ENCODE measurements around the gene DEAF1.
A peak's percentile ranks its signal among the peaks of the same experiment; 100 is the strongest.

DEAF1 gene

DNA sequence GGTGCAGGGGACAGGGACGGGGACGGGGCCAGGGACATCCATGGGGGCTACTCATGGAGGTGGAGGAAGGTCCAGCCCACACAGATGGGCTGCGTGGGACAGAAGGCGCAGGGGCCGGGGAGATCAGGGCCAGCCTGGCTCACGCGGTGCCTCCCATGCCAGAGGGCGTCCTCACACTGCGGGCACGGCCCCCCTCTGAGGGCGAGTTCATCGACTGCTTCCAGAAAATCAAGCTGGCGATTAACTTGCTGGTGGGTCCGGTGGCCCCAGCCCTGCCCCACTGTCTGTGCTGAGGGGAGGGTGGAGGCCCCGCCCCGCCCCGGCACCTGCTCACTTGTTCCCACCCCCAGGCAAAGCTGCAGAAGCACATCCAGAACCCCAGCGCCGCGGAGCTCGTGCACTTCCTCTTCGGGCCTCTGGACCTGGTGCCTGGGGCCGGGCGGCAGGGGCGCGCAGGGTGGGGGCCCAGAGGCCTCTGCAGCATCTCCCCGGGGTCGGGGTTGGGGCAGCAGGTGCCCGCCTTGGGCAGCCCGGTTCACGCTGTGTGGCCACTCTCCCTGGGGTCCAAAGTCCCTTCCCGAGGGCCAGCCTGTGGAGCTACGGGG is 26.8 kb upstream of the DEAF1 start:
- peak; percentile 60 for DNase-seq

GRCh38 chr11:721247-721740 is 26.3 kb upstream of the DEAF1 start:
- no peak for DNase-seq

DNA sequence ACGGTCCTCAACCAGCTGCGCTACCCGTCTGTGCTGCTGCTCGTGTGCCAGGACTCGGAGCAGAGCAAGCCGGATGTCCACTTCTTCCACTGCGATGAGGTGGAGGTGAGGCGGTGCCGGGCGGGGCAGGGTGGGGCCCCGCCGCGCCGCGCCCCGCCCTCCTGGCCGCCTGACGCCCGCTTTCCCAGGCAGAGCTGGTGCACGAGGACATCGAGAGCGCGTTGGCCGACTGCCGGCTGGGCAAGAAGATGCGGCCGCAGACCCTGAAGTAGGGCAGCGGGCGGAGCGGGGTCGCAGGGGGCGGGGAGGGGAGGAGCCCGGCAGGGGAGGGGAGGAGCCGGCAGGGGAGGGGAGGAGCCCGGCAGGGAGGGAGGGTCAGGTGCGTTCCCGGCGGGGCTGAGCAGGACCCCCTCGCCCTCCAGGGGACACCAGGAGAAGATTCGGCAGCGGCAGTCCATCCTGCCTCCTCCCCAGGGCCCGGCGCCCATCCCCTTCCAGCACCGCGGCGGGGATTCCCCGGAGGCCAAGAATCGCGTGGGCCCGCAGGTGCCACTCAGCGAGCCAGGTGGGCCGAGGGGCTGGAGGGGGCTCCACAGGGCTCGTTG is 25.7 kb upstream of the DEAF1 start:
- DNase-seq, result peak; percentile 43

DNA sequence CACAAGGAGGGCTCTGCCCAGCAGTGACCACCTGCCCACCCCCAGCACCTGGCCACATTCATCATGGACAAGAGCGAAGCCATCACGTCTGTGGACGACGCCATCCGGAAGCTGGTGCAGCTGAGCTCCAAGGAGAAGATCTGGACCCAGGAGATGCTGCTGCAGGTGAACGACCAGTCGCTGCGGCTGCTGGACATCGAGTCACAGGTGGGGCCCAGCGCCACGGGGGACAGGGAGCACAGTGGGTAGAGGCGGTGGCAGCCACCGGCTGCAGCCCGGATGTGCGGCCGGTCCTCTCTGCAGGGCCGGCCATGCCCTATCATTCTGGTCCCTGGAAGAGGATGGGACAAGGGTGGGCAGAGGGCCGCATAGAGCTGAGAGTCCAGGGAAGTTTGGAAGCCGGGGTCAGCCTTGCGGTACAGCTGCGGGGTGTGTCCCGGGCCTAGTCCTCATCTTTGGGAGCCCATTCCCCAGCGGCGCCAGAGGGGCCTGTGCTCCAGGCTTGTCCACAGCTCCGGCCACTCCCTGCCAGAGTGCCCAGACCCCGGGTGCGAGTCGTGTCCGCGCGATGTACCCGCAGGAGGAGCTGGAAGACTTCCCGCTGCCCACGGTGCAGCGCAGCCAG is 25.1 kb upstream of the DEAF1 start:
- DNase-seq, result no peak

DNA sequence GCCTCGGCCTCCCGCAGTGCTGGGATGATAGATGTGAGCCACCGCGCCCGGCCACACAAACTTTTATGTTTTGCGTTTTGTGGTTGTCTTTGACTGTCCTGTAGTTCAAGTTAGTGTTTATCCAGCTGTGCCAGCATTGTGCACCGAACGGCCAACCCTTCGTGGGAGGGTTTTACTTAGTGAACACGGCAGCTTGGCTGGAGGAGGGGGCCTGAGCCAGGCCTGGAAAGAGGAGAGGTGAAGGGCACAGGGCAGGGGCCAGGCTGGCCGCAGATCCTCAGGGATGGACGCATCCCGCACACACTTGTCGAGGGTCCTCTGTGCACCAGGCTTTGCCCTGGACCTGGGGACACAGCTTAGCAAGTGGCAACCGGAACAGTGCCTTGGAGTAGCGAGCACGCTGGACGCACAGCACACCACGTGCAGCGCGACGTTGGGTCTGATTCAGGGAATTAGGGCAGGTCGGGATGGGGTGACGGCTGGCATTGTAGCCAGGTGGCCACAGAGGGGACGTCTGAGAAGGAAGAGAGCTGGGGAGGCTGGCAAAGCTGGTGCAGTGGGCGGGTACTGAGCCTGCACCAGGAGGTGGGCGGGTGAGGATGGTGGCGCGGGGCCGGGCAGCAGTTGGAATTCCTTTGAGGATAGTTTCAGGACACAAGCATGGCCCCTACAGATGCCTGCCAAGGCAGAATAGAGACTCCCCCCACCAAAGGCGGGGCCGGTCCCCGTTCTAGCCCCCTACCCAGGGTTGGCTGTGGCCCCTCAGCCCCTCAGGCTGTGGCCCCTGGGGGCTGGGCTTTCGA is 24.4 kb upstream of the DEAF1 start:
- DNase-seq, result no peak

DNA sequence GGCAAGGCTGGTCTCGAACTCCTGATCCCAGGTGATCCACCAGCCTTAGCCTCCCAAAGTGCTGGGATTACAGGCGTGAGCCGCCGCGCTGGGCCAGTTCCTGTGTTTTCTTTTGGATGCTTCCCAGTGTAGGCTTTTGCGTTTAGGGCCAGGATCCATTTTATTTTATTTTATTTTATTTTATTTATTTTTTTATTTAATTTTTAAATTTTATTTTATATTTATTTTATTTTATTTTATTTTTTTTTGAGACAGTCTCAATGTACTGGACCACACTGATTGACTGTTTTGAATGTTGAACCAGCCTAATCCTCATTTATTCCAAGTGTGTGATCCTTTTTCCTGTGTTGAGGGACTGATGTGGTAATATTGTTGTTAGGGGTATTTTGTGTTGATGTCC is 19.4 kb upstream of the DEAF1 start:
- DNase-seq, result no peak

- DNase-seq, result no peak
Measured at GRCh38 chr11:709109-709997, 14.3 kb upstream of the DEAF1 start.

DNA sequence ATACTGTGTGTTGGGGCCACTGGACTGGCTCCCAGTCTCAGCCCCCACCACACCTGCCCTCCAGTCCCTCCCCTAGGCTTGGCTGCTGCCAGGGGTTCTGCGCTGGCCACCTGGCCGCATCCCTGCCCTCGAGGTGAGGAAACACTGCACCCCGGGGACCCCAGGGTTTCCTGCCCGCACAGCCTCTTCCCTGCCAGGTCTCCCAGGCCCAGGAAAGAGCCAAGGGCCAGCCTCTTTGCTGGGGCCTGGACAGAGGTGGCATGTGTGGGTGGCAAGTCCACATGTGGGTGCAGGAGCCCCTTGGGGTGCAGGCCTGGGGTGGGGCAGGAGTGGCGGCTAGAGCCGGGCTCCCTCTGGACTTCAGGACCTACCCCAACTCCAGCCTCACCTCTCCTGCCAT is 13.5 kb upstream of the DEAF1 start:
- no peak for DNase-seq

DNA sequence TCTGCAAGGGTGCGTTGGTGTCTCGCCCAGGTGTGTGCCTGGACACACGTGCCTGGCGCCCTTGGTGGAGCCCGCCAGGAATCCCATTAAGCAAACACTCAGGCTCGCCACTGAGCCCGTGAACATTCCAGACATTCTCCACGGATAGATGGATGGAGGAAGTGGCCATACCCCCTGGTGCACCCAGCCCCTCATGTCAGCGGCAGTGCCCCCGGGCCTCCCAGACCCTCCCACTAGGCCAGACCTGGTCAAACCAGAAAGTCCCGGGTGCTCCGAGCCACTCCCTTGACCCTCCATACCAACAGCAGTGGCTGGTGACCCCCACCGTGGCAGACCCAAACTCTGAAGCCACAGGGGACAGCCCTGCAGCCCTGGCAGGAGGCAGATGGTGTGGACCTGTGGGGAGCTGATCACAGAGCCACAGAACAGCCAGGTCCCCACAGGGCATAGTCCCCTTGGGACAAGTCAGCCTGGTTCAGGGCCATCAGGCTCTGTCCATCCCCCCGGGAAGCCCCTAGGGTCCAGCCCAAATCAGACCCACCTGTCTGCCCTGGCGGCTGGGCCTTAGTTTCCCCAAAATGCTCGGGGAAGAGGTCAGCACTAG is 12.9 kb upstream of the DEAF1 start:
- no peak for DNase-seq

- DNase-seq, result no peak
Measured at GRCh38 chr11:706957-707816, 12.2 kb upstream of the DEAF1 start.

GRCh38 chr11:706439-706956 is 11.5 kb upstream of the DEAF1 start:
- DNase-seq, result no peak

DNA sequence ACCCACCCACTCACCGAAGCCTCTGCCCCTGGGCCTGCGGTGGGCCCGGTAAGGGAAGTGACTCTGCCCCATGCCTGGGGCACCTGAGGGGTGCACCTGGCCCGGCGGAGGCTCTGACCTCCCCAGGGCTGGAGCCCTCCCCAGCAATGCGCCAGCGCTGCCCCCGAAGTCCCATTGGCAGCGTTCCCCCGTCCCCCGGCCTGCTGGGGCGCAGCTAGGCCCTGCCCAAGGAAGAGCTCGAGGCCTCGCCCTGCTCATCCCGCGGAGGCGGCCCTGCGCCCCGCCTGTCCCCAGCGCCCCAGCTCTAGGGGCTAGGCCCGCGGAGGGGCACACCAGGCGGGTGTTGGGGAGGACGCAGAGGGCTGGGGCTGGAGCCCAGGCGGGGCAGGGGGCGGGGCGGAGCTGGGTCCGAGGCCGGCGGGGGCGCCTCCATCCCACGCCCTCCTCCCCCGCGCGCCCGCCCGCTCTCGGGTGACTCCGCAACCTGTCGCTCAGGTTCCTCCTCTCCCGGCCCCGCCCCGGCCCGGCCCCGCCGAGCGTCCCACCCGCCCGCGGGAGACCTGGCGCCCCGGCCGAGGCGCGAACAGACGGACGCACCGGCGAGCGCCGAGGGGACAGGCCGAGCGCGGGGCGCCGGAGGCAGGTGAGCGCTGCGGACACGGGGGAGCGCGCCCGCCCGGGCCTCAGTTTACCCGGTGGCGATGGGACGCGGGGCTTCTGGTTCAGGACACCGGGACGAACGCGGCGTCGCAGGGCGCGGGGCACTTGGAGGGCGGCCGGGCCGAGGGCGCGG is 10.8 kb upstream of the DEAF1 start, which contains the start of gene EPS8L2:
TSS of gene EPS8L2 (plus strand) at position 586 of the 793 bp plus-strand sequence. CDS start 3,177 bp downstream, outside the sequence.
- DNase-seq, result no peak

- no peak for DNase-seq
Measured at GRCh38 chr11:704781-705645, 10.0 kb upstream of the DEAF1 start.

GRCh38 chr11:704228-704674 is 9.2 kb upstream of the DEAF1 start:
- no peak for DNase-seq

GRCh38 chr11:703506-703905 is 8.5 kb upstream of the DEAF1 start:
- DNase-seq, result no peak

DNA sequence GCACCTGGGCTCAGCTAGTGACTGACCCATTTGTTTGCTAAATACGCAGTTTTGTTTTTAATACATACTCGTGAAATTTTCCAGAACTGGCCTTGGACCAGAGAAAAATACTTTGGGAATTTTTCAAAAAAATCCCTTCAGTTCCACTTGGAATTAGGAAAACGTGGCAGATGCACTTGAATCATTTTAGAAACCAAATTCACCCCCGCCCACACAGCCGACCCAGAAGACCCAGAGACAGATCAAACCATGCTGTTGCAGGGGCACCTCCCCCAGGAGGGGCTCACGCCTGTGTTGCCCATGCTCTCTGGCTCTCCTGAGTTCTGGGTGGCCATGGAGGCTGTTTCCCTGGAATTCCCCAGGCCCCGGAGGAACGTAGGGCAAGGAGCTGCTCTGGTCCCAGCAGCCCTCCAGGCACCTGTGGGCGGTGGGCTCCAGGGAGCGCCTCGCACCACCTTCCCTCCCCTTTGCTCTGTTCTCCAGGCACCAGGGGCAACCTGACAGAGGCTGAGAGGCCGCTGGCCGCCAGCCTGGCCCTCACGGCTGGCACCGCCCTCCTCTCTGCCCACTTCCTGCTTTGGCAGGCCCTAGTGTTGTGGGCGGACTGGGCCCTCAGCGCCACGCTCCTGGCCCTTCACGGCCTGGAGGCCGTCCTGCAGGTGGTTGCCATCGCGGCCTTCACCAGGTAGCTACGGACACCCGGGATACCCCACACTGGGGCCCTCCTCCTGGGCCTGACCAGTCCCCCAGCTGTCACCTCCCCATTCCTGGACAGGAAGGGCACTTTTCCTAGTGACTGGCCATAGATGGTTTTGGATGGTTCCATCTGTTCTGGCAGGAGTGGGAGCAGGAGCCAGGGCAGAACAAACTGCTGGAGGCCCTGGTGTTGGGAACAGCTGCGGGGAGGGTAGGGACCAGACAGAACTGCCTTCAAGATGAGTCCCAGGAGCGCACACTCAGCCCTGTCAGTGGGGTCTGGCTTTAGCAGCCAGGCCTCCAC is 7.7 kb upstream of the DEAF1 start:
- DNase-seq, result no peak

GRCh38 chr11:701741-702461 is 6.9 kb upstream of the DEAF1 start:
- DNase-seq, result no peak

All from NCI-H1436 (cell line).